WTC11 (cell line): ENCODE results near the gene RFWD3.

ENCODE experiments used
- CBFB ChIP-seq: sonication (generic); formaldehyde crosslinking; IDR thresholded peaks from 2 replicates; pipeline ENCODE4 v1.8.1; 2022; ENCODE audit warnings: mild to moderate bottlenecking, low read depth, missing genetic modification reagents
- ETV6 ChIP-seq: sonication (generic); formaldehyde crosslinking; IDR thresholded peaks from 2 replicates; pipeline ENCODE4 v1.8.1; 2022; ENCODE audit warnings: mild to moderate bottlenecking, missing genetic modification reagents
- FOXP1 ChIP-seq: sonication (generic); formaldehyde crosslinking; IDR thresholded peaks from 2 replicates; pipeline ENCODE4 v1.8.0; 2022; ENCODE audit warnings: missing genetic modification reagents, mild to moderate bottlenecking, moderate library complexity, borderline replicate concordance
- JUN ChIP-seq: sonication (generic); formaldehyde crosslinking; IDR thresholded peaks from 2 replicates; pipeline ENCODE4 v1.8.0; 2023; ENCODE audit warnings: mild to moderate bottlenecking, missing genetic modification reagents
- NFYB ChIP-seq: sonication (generic); formaldehyde crosslinking; conservative IDR thresholded peaks from 2 replicates; pipeline ENCODE4 v1.8.0; 2022; ENCODE audit warnings: low read depth, missing genetic modification reagents
- NR2C2 ChIP-seq: sonication (generic); formaldehyde crosslinking; IDR thresholded peaks from 2 replicates; pipeline ENCODE4 v1.8.0; 2022; ENCODE audit warnings: mild to moderate bottlenecking, missing genetic modification reagents
- SP1 ChIP-seq: sonication (generic); formaldehyde crosslinking; conservative IDR thresholded peaks from 2 replicates; pipeline ENCODE4 v1.8.1; 2022; ENCODE audit warnings: missing genetic modification reagents
- TEAD4 ChIP-seq: sonication (generic); formaldehyde crosslinking; IDR thresholded peaks from 2 replicates; pipeline ENCODE4 v1.8.0; 2022; ENCODE audit warnings: mild to moderate bottlenecking, missing genetic modification reagents
- ZBTB21 ChIP-seq: sonication (generic); formaldehyde crosslinking; IDR thresholded peaks from 2 replicates; pipeline ENCODE4 v1.8.1; 2023; ENCODE audit warnings: mild to moderate bottlenecking, missing genetic modification reagents, borderline replicate concordance
- TF ChIP-seq, protein P1 (sequence below): fragments of 200-600 bp; IDR thresholded peaks from 2 replicates; pipeline ENCODE4 v1.8.0; 2022; ENCODE audit warnings: antibody characterized with exemption
- TF ChIP-seq, protein P2 (sequence below): sonication (generic); formaldehyde crosslinking; IDR thresholded peaks from 2 replicates; pipeline ENCODE4 v1.8.1; 2023; ENCODE audit warnings: mild to moderate bottlenecking, moderate library complexity, missing genetic modification reagents
- TF ChIP-seq, protein P3 (sequence below): sonication (generic); formaldehyde crosslinking; IDR thresholded peaks from 2 replicates; pipeline ENCODE4 v1.8.0; 2022; ENCODE audit warnings: mild to moderate bottlenecking, missing genetic modification reagents
- TF ChIP-seq, protein P4 (sequence below): sonication (generic); formaldehyde crosslinking; IDR thresholded peaks from 2 replicates; pipeline ENCODE4 v1.8.1; 2023; ENCODE audit warnings: mild to moderate bottlenecking, missing genetic modification reagents, moderate library complexity

DNA sequence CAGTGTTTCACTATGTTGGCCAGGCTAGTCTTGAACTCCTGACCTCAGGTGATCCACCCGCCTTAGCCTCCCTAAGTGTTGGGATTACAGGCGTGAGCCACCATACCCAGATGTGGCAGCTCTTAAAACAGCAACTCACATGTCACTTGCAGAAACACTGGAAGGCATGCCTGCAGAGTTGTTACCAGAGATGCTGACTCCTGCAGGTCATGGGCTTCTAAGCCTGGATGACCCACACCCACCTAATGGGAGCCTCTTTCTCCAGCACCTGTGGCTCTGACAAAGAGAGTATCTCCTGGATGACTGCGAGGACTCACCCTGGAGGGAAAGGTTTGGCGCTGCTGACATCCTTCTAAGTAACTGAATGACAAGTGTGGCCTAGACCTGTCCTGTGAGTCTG, 11.2 kb upstream of the RFWD3 start:
- TF ChIP-seq, protein P1, sequence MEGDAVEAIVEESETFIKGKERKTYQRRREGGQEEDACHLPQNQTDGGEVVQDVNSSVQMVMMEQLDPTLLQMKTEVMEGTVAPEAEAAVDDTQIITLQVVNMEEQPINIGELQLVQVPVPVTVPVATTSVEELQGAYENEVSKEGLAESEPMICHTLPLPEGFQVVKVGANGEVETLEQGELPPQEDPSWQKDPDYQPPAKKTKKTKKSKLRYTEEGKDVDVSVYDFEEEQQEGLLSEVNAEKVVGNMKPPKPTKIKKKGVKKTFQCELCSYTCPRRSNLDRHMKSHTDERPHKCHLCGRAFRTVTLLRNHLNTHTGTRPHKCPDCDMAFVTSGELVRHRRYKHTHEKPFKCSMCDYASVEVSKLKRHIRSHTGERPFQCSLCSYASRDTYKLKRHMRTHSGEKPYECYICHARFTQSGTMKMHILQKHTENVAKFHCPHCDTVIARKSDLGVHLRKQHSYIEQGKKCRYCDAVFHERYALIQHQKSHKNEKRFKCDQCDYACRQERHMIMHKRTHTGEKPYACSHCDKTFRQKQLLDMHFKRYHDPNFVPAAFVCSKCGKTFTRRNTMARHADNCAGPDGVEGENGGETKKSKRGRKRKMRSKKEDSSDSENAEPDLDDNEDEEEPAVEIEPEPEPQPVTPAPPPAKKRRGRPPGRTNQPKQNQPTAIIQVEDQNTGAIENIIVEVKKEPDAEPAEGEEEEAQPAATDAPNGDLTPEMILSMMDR: no peak
- TF ChIP-seq, protein P2, sequence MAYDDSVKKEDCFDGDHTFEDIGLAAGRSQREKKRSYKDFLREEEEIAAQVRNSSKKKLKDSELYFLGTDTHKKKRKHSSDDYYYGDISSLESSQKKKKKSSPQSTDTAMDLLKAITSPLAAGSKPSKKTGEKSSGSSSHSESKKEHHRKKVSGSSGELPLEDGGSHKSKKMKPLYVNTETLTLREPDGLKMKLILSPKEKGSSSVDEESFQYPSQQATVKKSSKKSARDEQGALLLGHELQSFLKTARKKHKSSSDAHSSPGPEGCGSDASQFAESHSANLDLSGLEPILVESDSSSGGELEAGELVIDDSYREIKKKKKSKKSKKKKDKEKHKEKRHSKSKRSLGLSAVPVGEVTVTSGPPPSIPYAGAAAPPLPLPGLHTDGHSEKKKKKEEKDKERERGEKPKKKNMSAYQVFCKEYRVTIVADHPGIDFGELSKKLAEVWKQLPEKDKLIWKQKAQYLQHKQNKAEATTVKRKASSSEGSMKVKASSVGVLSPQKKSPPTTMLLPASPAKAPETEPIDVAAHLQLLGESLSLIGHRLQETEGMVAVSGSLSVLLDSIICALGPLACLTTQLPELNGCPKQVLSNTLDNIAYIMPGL (CRISPR knock-in tag): no peak
- no peak for TF ChIP-seq NFYB
- TF ChIP-seq, protein P3, sequence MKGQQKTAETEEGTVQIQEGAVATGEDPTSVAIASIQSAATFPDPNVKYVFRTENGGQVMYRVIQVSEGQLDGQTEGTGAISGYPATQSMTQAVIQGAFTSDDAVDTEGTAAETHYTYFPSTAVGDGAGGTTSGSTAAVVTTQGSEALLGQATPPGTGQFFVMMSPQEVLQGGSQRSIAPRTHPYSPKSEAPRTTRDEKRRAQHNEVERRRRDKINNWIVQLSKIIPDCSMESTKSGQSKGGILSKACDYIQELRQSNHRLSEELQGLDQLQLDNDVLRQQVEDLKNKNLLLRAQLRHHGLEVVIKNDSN (CRISPR knock-in tag): no peak
- TF ChIP-seq, protein P4, sequence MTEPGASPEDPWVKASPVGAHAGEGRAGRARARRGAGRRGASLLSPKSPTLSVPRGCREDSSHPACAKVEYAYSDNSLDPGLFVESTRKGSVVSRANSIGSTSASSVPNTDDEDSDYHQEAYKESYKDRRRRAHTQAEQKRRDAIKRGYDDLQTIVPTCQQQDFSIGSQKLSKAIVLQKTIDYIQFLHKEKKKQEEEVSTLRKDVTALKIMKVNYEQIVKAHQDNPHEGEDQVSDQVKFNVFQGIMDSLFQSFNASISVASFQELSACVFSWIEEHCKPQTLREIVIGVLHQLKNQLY (CRISPR knock-in tag): no peak
- TF ChIP-seq ETV6 (CRISPR knock-in tag): no peak
- no peak for TF ChIP-seq ZBTB21 (CRISPR knock-in tag)
- no peak for TF ChIP-seq FOXP1 (CRISPR knock-in tag)
- no peak for TF ChIP-seq SP1
- TF ChIP-seq CBFB (CRISPR knock-in tag): no peak
- no peak for TF ChIP-seq JUN (CRISPR knock-in tag)
- TF ChIP-seq NR2C2: no peak
- no peak for TF ChIP-seq TEAD4 (CRISPR knock-in tag)
